GM12892 (cell line): Measurements from ENCODE around the gene PPP1R12A.

ENCODE experiments used
- POLR2A ChIP-seq: IDR thresholded peaks from 2 replicates; pipeline ENCODE4 v1.6.1; 2011; ENCODE audit warnings: low read depth, low read length, control low read depth
- POLR2AphosphoS5 ChIP-seq: IDR thresholded peaks from 2 replicates; pipeline ENCODE4 v1.6.1; 2011; ENCODE audit warnings: low read depth, low read length, control low read depth
- TAF1 ChIP-seq: IDR thresholded peaks from 2 replicates; pipeline ENCODE4 v1.6.1; 2011; ENCODE audit warnings: low read depth, mild to moderate bottlenecking, control low read depth, low read length, borderline replicate concordance

GRCh38 chr12:79842630-79843029 is 92.3 kb downstream of the PPP1R12A start:
- TF ChIP-seq POLR2A = no peak
- TF ChIP-seq TAF1 = no peak
- TF ChIP-seq POLR2AphosphoS5 = no peak
